HFF-Myc (cell line): Measurements from ENCODE around the gene SV2C.

Experiments
- DNase-seq: peaks from one replicate; pipeline ENCODE4 v3.0.0-alpha.2; 2011; ENCODE audit warnings: low read depth; ENCODE audit errors: extremely low read depth
- H3K4me3 ChIP-seq: replicated peaks from 2 replicates; pipeline ENCODE4 v1.5.1; 2011; ENCODE audit warnings: low read depth, mild to moderate bottlenecking, control low read depth, low read length
- CTCF ChIP-seq: IDR thresholded peaks from 2 replicates; pipeline ENCODE4 v1.5.1; 2012; ENCODE audit warnings: mild to moderate bottlenecking, low read depth, low read length, control low read depth; ENCODE audit errors: missing control alignments

Gene SV2C

GRCh38 chr5:76149636-76150035 lies 66.5 kb downstream of the SV2C start:
- DNase-seq, result no peak
- H3K4me3 ChIP-seq, result no peak overlapping the region
- no peak for TF ChIP-seq CTCF

DNA sequence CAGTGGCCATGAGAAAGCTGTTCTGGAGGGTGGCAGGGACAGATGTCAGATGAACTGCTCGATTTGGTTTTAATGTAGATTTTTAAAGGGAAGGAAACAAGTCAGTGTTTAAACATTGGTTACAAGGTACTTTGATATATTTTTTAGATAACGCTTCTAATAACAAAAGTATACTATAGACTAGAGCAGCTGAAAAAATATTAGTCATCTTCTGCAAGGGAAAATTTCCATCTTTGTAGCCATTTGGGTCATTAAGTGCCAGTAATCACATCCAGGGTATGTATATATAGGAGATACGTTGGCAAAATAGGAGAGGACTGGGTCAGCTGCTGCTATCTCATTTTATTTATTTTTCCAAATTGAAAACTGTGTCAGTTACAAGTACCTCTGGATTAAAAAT lies 69.0 kb downstream of the SV2C start:
- no peak overlapping the region for H3K4me3 ChIP-seq
- DNase-seq, result no peak
- TF ChIP-seq CTCF, result no peak

DNA sequence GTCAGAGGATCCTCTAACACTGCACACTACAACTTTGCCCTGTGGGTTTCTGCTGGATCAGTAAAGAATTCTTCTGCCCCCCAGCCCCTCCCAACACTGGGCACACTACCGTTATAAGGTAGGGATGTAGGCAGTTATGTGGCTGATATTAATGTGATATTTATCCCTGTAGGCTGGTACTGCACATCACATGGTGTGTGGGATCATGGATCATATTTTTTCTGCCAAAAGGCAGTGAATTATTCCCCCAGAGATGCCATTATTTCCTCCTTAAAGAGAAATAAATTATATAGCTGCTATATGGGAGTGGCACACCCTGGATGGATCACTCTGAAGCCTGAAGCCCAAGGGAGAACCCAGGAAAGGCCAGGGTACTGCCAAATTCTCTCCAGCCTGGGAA lies 69.5 kb downstream of the SV2C start:
- H3K4me3 ChIP-seq, result no peak overlapping the region
- TF ChIP-seq CTCF, result no peak
- DNase-seq, result no peak

GRCh38 chr5:76153271-76153670 lies 70.1 kb downstream of the SV2C start:
- H3K4me3 ChIP-seq, result no peak overlapping the region
- DNase-seq, result no peak
- no peak for TF ChIP-seq CTCF

DNA sequence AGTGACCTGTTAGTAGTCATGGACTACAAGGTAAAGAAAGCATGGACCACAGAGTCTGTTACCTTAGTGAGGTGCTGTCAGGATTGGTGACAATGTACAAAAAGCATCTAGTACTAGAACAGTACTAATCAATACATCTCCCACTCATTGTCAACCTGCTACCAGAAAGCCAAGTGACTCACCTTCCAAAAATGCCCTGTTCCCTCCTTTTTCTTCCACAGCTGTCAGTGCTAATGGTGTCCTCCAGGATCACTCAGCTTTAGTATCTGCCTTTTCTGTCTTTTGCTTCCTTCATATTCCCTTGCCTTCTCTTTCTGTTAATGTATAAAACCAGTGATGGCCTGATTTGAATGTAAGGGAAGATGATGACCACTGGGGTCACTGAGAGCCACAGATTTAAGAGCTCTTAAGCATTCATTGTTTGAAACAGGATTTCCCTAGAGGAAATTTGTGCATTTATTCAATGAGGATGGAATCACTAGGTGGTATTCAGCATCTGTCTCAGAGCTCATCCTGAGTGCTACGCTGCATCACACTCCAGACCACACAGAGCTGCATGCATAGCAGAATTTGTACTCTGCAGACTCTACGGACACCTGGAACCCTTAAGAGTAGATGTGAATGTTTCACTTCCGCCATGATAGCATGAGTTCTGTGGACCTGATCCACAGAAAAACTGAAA lies 71.0 kb downstream of the SV2C start:
- no peak overlapping the region for H3K4me3 ChIP-seq
- no peak for TF ChIP-seq CTCF
- DNase-seq, result no peak

GRCh38 chr5:76155536-76155935 lies 72.4 kb downstream of the SV2C start:
- TF ChIP-seq CTCF, result no peak
- no peak for DNase-seq
- H3K4me3 ChIP-seq, result no peak overlapping the region

DNA sequence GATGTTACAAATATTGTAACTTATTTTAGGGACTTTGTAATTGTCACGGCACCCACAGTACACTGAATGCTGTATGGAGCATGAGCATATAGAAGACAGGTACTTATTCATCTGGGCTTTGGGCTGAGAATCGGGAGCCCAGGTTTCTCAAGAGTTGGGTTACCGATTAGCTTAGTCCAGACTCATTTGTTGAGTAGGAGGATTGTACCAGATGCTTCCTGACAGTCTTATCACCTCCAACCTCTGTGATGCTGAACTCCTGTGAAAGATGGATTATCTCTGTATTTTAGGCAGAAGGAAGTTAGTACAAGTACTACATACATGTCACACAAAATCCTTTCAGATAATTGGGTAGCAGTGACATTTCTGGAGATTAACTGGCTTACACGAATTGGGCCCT lies 79.2 kb downstream of the SV2C start:
- no peak for DNase-seq
- no peak overlapping the region for H3K4me3 ChIP-seq
- TF ChIP-seq CTCF, result no peak
